ENCODE measurements around the gene PFN3. TPM values are rescaled to one million over a fixed set of nuclear protein-coding genes. Genes with fewer than 3 reads are reported as not detected.
"Not testable (repeated sequence)": the region's sequence is repeated elsewhere in the genome, so short reads cannot be mapped to it uniquely, and the experiment has no call there.

Gene PFN3
- total RNA-seq, 2 donors from 2014 or later: not detected

DNA sequence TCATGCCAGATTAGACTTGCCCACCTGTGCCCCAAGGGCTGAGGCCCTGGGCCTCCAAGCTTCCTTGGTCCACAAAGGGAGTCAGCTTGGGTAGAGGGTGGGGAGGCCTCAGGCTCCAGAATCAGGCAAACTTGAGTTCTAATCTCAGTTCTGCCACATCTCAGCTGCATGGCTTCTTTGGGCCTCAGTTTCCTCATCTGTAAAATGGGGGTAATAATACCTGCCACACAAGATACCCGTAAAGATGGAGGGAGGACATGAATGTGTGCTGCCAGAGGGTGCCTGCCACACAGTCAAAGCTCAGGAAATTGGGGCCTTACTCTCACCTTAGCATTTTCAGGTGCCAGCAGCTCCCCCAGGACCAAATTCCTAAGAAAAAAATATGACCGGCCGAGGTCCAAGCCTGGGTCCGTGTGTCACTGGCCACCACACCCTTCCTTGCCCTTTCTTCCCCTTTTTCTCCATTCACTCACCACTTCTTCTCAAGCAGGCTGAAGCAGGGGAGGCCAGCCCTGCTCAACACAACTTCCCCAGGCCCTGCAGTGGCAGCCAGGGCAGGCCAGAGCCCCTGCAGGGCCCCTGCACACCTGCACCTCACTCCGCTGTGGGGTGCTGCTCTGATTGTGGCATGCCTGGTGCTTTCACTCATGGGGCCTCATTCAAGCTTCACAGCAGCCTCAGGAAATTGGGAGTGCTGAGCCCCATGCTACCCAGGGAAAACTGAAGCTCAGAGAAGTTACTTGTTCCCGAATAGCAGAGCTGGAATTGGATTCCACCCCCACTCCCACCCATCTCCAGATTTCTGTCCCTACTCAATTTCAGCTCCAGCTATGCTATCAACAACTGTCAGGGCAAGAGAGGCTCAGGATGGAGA, 38.8 kb downstream of the PFN3 start:
- H3K27ac Mint-ChIP-seq: peak overlapping the region; percentile 84
- no peaks in the 10 kb centered on the region for H3K9me3 Mint-ChIP-seq
- no peaks in the 10 kb centered on the region for H3K27me3 Mint-ChIP-seq
- no peak for ATAC-seq (replicated peaks)
- H3K36me3 Mint-ChIP-seq (ENCODE audit: low read depth): peaks cover 51% of the 10 kb centered on the region
- H3K4me3 Mint-ChIP-seq: peak overlapping the region; percentile 80
- peaks cover 58% of the 10 kb centered on the region for H3K4me1 Mint-ChIP-seq

DNA sequence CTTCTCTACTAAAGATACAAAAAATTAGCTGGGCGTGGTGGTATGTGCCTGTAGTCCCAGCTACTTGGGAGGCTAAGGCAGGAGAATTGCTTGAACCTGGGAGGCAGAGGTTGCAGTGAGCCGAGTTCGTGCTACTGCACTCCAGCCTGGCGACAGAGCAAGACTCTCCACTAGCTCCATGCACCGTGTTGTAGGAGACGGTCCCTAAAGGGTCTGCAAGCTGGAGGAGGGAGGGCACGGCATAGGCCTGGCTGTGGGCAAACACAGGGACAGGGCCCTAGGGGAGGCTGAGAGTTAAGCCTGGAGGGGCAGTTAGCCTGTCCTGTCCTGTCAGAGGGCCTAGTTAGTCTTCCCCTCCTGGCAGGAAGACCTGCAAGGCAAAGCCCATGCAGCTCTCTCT, 39.7 kb downstream of the PFN3 start:
- not testable (repeated sequence) for ATAC-seq (replicated peaks); H3K27ac Mint-ChIP-seq; H3K9me3 Mint-ChIP-seq; H3K27me3 Mint-ChIP-seq
- Mint-ChIP-seq H3K4me1 (peaks cover 59% of the 10 kb centered on the region), H3K4me3 (peak overlapping the region; percentile 80), H3K36me3 (ENCODE audit: low read depth) (peaks cover 45% of the 10 kb centered on the region)

DNA sequence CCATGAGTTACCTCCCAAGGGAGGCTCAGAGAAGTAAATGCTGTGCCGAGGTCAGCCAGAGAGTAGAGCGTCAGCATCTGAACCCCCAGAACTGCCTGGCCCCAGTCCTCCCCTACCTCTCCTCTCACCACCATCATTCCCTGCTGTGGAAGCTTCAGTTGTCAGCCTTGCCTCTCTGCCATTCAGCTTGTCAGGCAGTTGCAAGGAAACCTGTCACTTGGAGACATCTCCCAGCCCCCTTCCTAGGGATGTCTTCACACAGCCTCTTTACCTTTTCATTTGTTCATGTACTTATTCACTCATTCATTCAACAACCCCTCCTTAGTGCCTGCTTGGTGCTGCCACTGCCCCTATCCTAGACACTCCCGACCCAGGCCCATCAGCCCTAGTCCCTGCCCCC, 40.6 kb downstream of the PFN3 start:
- Mint-ChIP-seq H3K36me3 (ENCODE audit: low read depth) (peaks cover 43% of the 10 kb centered on the region), H3K4me1 (peaks cover 60% of the 10 kb centered on the region), H3K4me3 (peak overlapping the region; percentile 80), H3K27me3 (no peaks in the 10 kb centered on the region), H3K27ac (peak overlapping the region; percentile 82), H3K9me3 (no peaks in the 10 kb centered on the region)
- no peak for ATAC-seq (replicated peaks)

DNA sequence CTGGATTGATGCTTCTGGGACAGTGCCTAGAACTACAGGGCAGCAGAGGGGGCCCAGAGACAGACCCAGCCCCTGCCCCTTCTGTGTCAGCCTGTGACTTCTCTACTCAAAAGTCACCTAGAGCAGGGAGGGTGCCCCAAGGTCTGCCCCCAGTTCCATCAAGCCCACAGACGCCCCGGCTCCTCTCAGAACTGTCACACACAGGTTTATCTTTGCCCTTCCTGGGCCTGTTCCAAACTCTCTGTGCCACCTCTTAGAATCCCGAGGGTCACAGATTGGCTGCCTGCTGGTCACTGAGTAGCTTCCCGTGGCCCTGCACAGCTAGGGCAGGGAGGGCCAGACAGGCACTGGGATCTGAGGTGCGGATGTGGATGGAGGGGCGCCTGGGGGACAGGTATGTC, 41.0 kb downstream of the PFN3 start:
- no peaks in the 10 kb centered on the region for H3K27me3 Mint-ChIP-seq
- peaks cover 60% of the 10 kb centered on the region for H3K4me1 Mint-ChIP-seq
- ATAC-seq (replicated peaks): no peak
- H3K27ac Mint-ChIP-seq: peak overlapping the region; percentile 82
- H3K4me3 Mint-ChIP-seq: peak overlapping the region; percentile 80
- H3K36me3 Mint-ChIP-seq (ENCODE audit: low read depth): peaks cover 39% of the 10 kb centered on the region
- H3K9me3 Mint-ChIP-seq: no peaks in the 10 kb centered on the region

DNA sequence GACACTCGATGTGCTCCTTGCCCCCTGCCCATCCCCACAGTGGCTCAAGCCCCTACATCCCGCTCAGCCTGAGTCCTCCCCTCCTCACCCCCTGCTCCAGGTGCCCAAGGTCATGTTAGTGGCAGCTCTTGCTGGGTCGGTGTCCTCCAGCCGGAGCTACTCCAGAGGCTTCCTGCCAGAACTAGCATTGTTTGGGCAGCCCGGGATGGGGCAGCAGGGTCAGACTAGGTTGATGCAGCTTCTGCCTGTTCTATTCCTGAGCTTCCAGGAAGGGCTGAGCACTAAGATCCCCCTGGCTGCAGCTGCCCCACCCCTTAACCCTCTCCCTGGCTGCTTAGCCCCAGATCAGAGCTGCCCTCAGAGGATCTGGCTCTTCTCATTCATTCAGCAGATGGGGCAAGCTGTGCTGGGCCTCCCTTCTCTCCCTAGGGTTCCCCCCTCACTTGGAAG, 42.1 kb downstream of the PFN3 start:
- ATAC-seq (replicated peaks): no peak
- Mint-ChIP-seq H3K36me3 (ENCODE audit: low read depth) (peaks cover 36% of the 10 kb centered on the region), H3K27me3 (no peaks in the 10 kb centered on the region), H3K4me1 (peaks cover 58% of the 10 kb centered on the region), H3K4me3 (peak overlapping the region; percentile 80), H3K9me3 (no peaks in the 10 kb centered on the region), H3K27ac (peak overlapping the region; percentile 82)

DNA sequence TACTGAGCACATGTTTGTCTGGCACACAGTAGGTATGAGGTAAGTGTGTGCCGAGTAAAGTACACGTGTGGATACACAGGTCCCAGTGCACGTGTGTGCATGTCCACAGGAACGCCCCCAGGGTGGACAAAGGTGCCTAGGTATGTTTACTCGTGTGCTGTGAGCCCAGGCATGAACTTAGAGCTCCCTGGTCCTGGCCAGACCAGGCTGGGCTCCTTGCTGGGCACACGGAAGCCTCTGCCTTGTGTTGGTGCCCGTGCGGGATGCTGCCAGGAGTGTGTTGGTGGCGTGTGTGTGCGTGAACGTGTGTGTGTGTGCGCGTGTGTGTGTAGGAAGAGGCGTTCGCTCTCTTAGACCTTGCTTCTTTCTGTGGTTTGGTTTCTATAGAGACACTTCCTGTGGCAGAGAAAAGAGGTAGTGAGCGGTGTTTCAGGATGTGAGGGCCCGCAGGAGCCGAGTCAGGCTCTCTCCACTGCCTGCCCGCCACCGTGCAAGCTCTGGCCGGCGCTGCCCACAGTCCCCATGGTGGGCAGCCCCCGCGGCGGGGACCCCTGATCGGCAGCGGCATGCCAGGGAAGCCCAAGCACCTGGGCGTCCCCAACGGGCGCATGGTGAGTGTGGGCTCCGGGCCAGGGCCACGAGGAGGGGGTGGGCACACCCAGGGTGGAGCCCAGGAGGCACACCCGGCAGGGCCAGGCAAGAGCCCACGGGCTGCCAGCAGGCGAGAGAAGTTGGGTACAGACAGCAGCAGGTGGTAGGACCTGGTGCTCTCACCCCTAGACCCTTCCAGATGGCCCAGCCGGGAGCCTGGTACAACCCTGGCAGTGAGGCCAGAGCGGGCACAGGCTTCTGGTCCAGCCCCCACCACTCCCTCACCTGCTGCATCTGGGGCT, 42.8 kb downstream of the PFN3 start, which contains the start of gene RGS14:
TSS of gene RGS14 (plus strand) at position 466 of the 893 bp plus-strand sequence. CDS start at position 567, 101 bp downstream.
- no peaks in the 10 kb centered on the region for H3K9me3 Mint-ChIP-seq
- ATAC-seq (replicated peaks): peak; percentile 94
- H3K36me3 Mint-ChIP-seq (ENCODE audit: low read depth): peaks cover 36% of the 10 kb centered on the region
- peak within 1 kb of the TSS; percentile 82 for H3K27ac Mint-ChIP-seq
- H3K4me1 Mint-ChIP-seq: peaks cover 55% of the 10 kb centered on the region
- no peaks in the 10 kb centered on the region for H3K27me3 Mint-ChIP-seq
- peak within 1 kb of the TSS; percentile 80 for H3K4me3 Mint-ChIP-seq

DNA sequence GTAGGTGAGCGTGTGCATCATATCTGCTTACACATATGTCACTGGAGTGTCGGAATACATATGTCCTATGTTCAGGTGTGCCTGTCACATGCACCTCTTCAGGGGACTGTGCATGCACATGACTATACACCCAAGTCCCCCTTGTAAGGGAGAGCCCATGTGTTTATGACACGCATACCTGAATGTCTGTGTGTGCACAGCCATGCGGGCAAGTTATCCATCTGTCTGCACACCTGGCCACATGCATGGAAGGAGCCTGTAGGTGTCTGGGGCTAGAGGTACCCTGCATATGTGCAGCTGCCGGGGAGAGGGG, 43.4 kb downstream of the PFN3 start:
- H3K27ac Mint-ChIP-seq: peak overlapping the region; percentile 82
- no peaks in the 10 kb centered on the region for H3K27me3 Mint-ChIP-seq
- H3K4me1 Mint-ChIP-seq: peaks cover 49% of the 10 kb centered on the region
- peaks cover 32% of the 10 kb centered on the region for H3K36me3 Mint-ChIP-seq (ENCODE audit: low read depth)
- H3K4me3 Mint-ChIP-seq: peak overlapping the region; percentile 80
- no peak for ATAC-seq (replicated peaks)
- H3K9me3 Mint-ChIP-seq: no peaks in the 10 kb centered on the region

DNA sequence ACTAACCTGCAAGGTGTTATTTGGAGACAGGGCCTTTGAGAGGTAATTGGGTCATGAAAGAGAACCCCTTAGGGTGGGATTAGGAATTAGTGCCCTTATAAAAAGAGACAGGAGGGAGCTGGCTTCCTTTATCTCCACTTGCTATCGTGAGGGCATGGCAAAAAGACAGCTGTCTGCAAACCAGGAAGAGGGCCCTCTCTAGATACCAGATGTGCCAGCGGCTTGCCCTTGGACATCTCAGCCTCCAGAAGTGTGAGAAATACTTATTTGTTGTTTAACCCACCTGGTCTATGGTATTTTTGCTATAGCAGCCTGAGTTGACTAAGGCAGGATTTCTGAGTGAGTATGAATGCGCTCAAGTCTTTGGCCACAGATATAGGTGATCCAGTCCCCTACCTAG, 43.7 kb downstream of the PFN3 start:
- no peak for ATAC-seq (replicated peaks)
- Mint-ChIP-seq H3K4me3 (peak overlapping the region; percentile 80), H3K36me3 (ENCODE audit: low read depth) (peaks cover 28% of the 10 kb centered on the region)

DNA sequence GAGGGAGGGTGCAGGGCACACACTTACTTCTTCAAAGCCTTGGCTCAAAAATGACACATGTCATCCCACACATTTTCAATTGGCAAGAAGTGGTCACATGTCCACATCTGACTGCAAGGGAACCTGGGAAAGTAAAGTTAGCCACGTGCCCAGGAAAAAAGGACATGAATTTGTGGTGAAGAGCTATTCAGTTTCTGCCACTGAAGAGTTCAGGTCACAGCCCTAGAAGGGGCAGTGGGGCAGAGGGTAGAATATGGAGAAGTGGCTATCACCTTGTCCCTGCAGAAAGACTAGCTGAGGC, 44.6 kb downstream of the PFN3 start:
- H3K4me3 Mint-ChIP-seq: peak overlapping the region; percentile 80
- H3K27me3 Mint-ChIP-seq: no peaks in the 10 kb centered on the region
- peaks cover 41% of the 10 kb centered on the region for H3K4me1 Mint-ChIP-seq
- no peak for ATAC-seq (replicated peaks)
- H3K27ac Mint-ChIP-seq: peak overlapping the region; percentile 5
- H3K36me3 Mint-ChIP-seq (ENCODE audit: low read depth): peaks cover 26% of the 10 kb centered on the region
- H3K9me3 Mint-ChIP-seq: no peaks in the 10 kb centered on the region

More for the DNA sequence above, 43.7 kb downstream of the PFN3 start:
- no peaks in the 10 kb centered on the region for H3K27me3 Mint-ChIP-seq
- H3K27ac Mint-ChIP-seq: peak overlapping the region; percentile 82
- H3K9me3 Mint-ChIP-seq: no peaks in the 10 kb centered on the region
- H3K4me1 Mint-ChIP-seq: peaks cover 45% of the 10 kb centered on the region

DNA sequence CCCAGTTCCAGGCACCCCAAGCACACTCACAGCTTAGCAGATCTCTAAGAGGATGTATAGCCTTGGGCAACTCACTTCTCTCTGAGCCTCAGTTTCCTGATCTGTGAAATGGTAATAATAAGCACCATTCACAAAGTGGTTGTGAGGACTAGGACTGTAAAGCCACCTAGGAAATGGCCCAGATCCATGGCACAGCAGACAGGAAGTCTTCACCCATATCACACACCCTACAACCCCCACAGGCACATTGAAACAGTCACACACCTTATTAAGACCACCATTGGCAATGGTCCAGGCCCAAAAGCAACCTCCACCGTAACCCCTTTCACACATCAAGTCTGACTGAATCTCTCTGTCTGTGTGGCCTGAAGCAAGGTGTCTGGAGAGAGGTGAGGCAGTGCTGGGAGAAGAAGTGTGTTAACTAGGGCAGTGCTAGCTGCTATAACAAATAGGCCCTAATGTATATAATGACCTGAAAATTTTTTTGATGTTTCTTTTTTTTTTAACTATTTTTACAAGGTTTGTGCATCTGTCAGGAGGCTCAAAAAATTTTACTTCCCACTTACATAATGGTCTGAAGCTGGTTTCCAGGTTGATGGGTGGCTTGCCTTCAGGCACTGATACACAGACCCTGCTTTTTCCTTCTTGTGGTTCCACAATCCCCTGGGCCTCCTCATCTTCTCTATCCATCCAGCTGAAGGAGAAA, 45.1 kb downstream of the PFN3 start:
- Mint-ChIP-seq H3K4me1 (peaks cover 46% of the 10 kb centered on the region), H3K36me3 (ENCODE audit: low read depth) (peaks cover 30% of the 10 kb centered on the region), H3K27ac (peak overlapping the region; percentile 5), H3K27me3 (no peaks in the 10 kb centered on the region), H3K9me3 (no peaks in the 10 kb centered on the region), H3K4me3 (peak overlapping the region; percentile 80)
- no peak for ATAC-seq (replicated peaks)

DNA sequence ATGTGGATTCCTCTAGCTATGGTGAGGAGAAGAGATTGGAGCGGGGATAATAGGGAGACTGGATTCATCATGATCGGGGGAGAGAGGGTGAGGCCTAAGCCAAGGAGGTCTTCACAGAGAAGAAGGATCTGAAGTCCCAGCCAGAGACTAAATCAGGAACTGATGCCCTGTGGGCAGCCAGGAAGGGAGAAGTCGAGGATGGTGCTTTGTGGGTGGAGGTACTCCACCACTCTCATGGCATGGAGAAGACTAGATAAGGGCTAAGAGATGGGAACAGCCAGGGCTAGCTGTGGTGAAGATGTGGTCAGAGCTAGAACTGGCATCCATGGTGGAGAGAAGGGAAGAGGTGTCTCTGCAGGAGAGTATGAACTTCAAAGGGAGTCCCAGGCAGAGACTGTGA, 45.8 kb downstream of the PFN3 start:
- H3K9me3 Mint-ChIP-seq: no peaks in the 10 kb centered on the region
- H3K4me3 Mint-ChIP-seq: peak overlapping the region; percentile 35
- H3K4me1 Mint-ChIP-seq: peaks cover 46% of the 10 kb centered on the region
- no peaks in the 10 kb centered on the region for H3K27me3 Mint-ChIP-seq
- H3K27ac Mint-ChIP-seq: peak overlapping the region; percentile 65
- peaks cover 32% of the 10 kb centered on the region for H3K36me3 Mint-ChIP-seq (ENCODE audit: low read depth)
- no peak for ATAC-seq (replicated peaks)

DNA sequence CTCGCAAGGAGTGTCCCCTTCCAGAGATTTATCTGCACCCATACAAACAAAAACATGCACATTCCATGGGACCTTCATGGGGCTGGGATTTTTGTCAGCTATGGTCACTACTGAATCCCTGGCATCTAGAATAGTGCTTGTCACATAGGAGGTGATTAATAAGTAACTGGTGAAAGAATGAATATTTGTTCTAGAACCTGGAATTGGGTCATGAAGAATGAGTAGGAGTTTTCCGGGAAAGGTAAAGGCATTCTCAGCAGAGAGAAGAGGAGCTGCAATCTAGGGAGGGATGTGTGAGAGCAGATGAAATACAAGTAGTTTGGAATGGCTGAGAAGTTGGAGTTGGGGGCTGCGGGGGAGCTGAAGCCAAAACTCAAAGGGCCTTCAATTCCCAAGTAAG, 46.2 kb downstream of the PFN3 start:
- H3K27ac Mint-ChIP-seq: peak overlapping the region; percentile 65
- peak overlapping the region; percentile 35 for H3K4me3 Mint-ChIP-seq
- ATAC-seq (replicated peaks): no peak
- H3K36me3 Mint-ChIP-seq (ENCODE audit: low read depth): peaks cover 32% of the 10 kb centered on the region
- H3K27me3 Mint-ChIP-seq: no peaks in the 10 kb centered on the region
- H3K4me1 Mint-ChIP-seq: peaks cover 47% of the 10 kb centered on the region
- H3K9me3 Mint-ChIP-seq: no peaks in the 10 kb centered on the region

DNA sequence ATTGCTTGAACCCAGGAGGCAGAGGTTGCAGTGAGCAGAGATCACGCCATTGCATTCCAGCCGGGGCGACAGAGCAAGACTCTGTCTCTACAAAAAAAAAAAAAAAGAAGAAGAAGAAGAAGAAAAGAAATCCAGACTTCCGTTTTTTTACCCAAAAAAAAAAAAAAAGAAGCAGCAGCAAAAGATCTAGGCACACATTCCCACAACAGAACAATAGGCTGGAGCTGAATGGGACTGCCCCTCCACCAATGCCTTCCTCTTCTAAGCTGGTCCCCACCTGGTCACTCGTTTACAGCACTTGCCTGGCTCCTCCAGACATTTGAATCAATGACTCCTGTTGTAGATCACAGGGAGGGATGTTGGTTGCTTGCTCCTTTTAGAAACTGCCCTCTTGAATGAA, 47.4 kb downstream of the PFN3 start:
- H3K36me3 Mint-ChIP-seq (ENCODE audit: low read depth): peaks cover 38% of the 10 kb centered on the region
- H3K27me3 Mint-ChIP-seq: no peaks in the 10 kb centered on the region
- no peak overlapping the region for H3K27ac Mint-ChIP-seq
- no peaks in the 10 kb centered on the region for H3K9me3 Mint-ChIP-seq
- H3K4me3 Mint-ChIP-seq: peak overlapping the region; percentile 31
- ATAC-seq (replicated peaks): no peak
- H3K4me1 Mint-ChIP-seq: peaks cover 47% of the 10 kb centered on the region

All from activated T-helper 17 cell treated with anti-CD3 and anti-CD28 coated beads, Interleukin-2, amount 50 U/mL, for 72 hours (primary cell).